Astrocyte (in vitro differentiated cells and primary cell): ENCODE results near the gene CSMD2. TPM values are rescaled to one million over a fixed set of nuclear protein-coding genes. Genes with fewer than 3 reads are reported as not detected.

Experiments
- DNase-seq: peaks from one replicate; pipeline ENCODE4 v3.0.0-alpha.2; 2010; ENCODE audit warnings: low read depth
- FAIRE-seq: peaks from 2 replicates; lab custom pipeline; 2011; peaks lifted over from hg19 to GRCh38; lab: Jason Lieb, UNC
- H2AFZ ChIP-seq: 2 replicates; pipeline ENCODE4 v1.6.0; 2012; ENCODE audit warnings: low read depth, low read length, inconsistent platforms
- H3K27ac ChIP-seq: 2 replicates; pipeline ENCODE4 v1.5.1; 2011; ENCODE audit warnings: low read depth, low read length, inconsistent platforms
- H3K27me3 ChIP-seq: 2 replicates; pipeline ENCODE4 v1.6.0; 2011; ENCODE audit warnings: low read length, inconsistent platforms; ENCODE audit not compliant: insufficient read depth
- H3K36me3 ChIP-seq: 2 replicates; pipeline ENCODE4 v1.5.1; 2011; ENCODE audit warnings: low read length, inconsistent platforms; ENCODE audit not compliant: insufficient read depth
- H3K4me1 ChIP-seq: 2 replicates; pipeline ENCODE4 v1.5.1; 2011; ENCODE audit warnings: low read length, inconsistent platforms; ENCODE audit not compliant: insufficient read depth
- H3K4me2 ChIP-seq: 2 replicates; pipeline ENCODE4 v1.6.0; 2012; ENCODE audit warnings: low read length, inconsistent platforms
- H3K4me3 ChIP-seq: 2 replicates; pipeline ENCODE4 v1.5.1; 2011; ENCODE audit warnings: low read depth, mild to moderate bottlenecking, low read length, inconsistent platforms; ENCODE audit not compliant: insufficient read depth
- H3K79me2 ChIP-seq: 2 replicates; pipeline ENCODE4 v1.6.0; 2012; ENCODE audit warnings: mild to moderate bottlenecking, low read length, inconsistent platforms; ENCODE audit not compliant: insufficient read depth
- H3K9ac ChIP-seq: 2 replicates; pipeline ENCODE4 v1.6.0; 2012; ENCODE audit warnings: mild to moderate bottlenecking, low read length, inconsistent platforms
- H3K9me3 ChIP-seq: 2 replicates; pipeline ENCODE4 v1.5.1; 2012; ENCODE audit warnings: low read depth, mild to moderate bottlenecking, low read length, inconsistent platforms; ENCODE audit not compliant: insufficient read depth
- H4K20me1 ChIP-seq: 2 replicates; pipeline ENCODE4 v1.6.0; 2012; ENCODE audit warnings: low read length, inconsistent platforms; ENCODE audit not compliant: insufficient read depth
- H3K27ac Mint-ChIP-seq: one replicate; pipeline ENCODE4 v1.8.0; 2021; ENCODE audit warnings: mild to moderate bottlenecking, mixed read lengths; ENCODE audit not compliant: unreplicated experiment
- H3K27me3 Mint-ChIP-seq: one replicate; pipeline ENCODE4 v1.8.0; 2021; ENCODE audit warnings: low read depth, mixed read lengths; ENCODE audit not compliant: unreplicated experiment
- H3K36me3 Mint-ChIP-seq: one replicate; pipeline ENCODE4 v1.8.0; 2021; ENCODE audit warnings: low read depth, mixed read lengths; ENCODE audit not compliant: unreplicated experiment
- H3K4me1 Mint-ChIP-seq: one replicate; pipeline ENCODE4 v1.8.0; 2021; ENCODE audit warnings: low read depth, mixed read lengths; ENCODE audit not compliant: unreplicated experiment
- H3K4me3 Mint-ChIP-seq: one replicate; pipeline ENCODE4 v1.8.0; 2021; ENCODE audit warnings: mild to moderate bottlenecking, moderate library complexity, mixed read lengths; ENCODE audit not compliant: unreplicated experiment
- H3K9me3 Mint-ChIP-seq: one replicate; pipeline ENCODE4 v1.8.0; 2021; ENCODE audit warnings: mild to moderate bottlenecking, mixed read lengths; ENCODE audit not compliant: unreplicated experiment
- EZH2 ChIP-seq: IDR thresholded peaks from 2 replicates; pipeline ENCODE4 v1.6.1; 2012; ENCODE audit warnings: mild to moderate bottlenecking, low read length, inconsistent platforms; ENCODE audit not compliant: insufficient read depth
- total RNA-seq: library from RNA; stranded (reverse); gene quantifications from 2 replicates; pipeline ENCODE4 v1.2.1, GENCODE V29; 2021
- TF ChIP-seq, protein P1 (sequence below): IDR thresholded peaks from 2 replicates; pipeline ENCODE4 v1.5.1; 2011; ENCODE audit warnings: low read depth, mild to moderate bottlenecking, inconsistent platforms, low read length, moderate library complexity; ENCODE audit not compliant: insufficient read depth

Gene CSMD2
- total RNA-seq, 1 donor from 2014 or later: 11.1 TPM

DNA sequence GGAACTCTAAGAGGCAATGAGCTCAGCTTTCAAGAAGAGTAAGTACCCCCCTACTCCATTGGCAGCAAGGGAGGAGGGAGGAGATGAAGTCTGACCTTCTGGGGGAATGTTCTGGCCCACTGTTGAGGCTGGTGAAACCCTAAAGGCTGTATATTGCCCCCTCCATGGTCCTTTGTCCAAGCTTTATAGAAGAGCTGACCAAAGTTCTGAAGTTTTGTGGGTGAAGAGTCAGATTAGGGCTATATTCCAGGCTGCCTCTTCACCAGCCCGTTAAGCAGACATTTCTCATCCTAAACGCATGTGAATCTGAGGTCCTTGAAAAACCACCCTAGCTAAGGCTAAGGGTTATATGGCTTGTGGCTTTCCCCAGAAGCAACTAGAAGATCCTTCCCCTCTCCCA lies 13.0 kb upstream of the CSMD2 start:
- Mint-ChIP-seq H3K27ac (no peak overlapping the region), H3K9me3 (peaks cover 3% of the 10 kb centered on the region), H3K27me3 (peaks cover 45% of the 10 kb centered on the region), H3K4me3 (no peak overlapping the region), H3K4me1 (no peaks in the 10 kb centered on the region), H3K36me3 (no peaks in the 10 kb centered on the region)
- DNase-seq (no peak), FAIRE-seq (no peak)
- no peaks in the 10 kb centered on the region for H3K9me3 ChIP-seq
- H3K4me2 ChIP-seq: no peak overlapping the region
- H3K79me2 ChIP-seq: no peaks in the 10 kb centered on the region
- H3K27me3 ChIP-seq: peaks cover 9% of the 10 kb centered on the region
- no peak overlapping the region for H3K4me3 ChIP-seq
- TF ChIP-seq, protein P1, sequence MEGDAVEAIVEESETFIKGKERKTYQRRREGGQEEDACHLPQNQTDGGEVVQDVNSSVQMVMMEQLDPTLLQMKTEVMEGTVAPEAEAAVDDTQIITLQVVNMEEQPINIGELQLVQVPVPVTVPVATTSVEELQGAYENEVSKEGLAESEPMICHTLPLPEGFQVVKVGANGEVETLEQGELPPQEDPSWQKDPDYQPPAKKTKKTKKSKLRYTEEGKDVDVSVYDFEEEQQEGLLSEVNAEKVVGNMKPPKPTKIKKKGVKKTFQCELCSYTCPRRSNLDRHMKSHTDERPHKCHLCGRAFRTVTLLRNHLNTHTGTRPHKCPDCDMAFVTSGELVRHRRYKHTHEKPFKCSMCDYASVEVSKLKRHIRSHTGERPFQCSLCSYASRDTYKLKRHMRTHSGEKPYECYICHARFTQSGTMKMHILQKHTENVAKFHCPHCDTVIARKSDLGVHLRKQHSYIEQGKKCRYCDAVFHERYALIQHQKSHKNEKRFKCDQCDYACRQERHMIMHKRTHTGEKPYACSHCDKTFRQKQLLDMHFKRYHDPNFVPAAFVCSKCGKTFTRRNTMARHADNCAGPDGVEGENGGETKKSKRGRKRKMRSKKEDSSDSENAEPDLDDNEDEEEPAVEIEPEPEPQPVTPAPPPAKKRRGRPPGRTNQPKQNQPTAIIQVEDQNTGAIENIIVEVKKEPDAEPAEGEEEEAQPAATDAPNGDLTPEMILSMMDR: no peak
- TF ChIP-seq EZH2: no peak
- H3K27ac ChIP-seq: no peak overlapping the region
- H2AFZ ChIP-seq: no peak overlapping the region
- no peaks in the 10 kb centered on the region for H4K20me1 ChIP-seq
- H3K36me3 ChIP-seq: no peaks in the 10 kb centered on the region
- no peaks in the 10 kb centered on the region for H3K4me1 ChIP-seq
- no peak overlapping the region for H3K9ac ChIP-seq

DNA sequence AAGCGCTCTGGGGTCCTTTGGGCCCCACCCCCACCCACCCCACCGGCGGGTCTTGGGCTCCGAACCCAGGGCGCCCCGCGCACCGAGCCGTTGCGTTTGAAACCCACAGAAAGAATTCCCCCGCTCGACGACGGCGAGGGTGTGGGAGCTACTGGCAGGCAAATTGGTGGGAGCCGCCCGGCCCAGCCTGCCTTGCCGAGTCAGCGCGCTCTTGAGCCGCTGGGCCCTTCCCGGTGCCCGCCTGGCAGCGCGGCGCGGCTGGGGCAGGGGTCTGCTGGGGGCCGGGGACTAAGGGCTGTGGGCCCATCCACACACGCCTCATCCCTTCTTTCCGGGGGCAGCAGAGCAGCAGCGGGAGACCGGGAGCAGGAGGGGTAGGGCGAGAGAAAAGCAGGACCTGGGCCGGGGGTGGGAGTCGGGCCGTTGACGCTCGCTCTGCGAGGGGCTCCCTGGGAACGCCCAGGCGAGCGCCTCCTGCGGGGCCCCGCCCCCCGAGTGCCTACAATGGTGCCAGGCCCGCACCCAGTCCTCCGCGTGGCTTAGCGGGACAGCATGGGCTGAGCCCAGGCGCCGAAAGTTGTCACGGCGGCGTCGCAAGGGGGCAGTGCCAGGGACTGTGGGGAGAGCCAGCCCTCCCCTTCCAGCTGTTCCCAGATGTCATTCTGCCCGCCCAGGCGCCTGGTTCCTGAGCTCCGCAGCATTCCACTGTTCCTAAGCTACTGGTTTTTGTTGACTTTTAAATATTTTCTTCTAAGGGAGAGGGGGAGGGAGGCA lies 12.0 kb upstream of the CSMD2 start, which contains the start of gene C1orf94:
Gene C1orf94 (plus strand): TSS at position 78 of the 774 bp plus-strand sequence. CDS start 883 bp downstream, outside the sequence.
- H3K4me3 Mint-ChIP-seq: no peak within 1 kb of the TSS
- H3K9ac ChIP-seq: no peak within 1 kb of the TSS
- FAIRE-seq: no peak
- no peaks in the 10 kb centered on the region for H4K20me1 ChIP-seq
- H3K4me1 Mint-ChIP-seq: no peaks in the 10 kb centered on the region
- H3K27me3 ChIP-seq: peaks cover 9% of the 10 kb centered on the region
- TF ChIP-seq EZH2: no peak
- TF ChIP-seq, protein P1: no peak
- H3K27ac Mint-ChIP-seq: no peak within 1 kb of the TSS
- no peaks in the 10 kb centered on the region for H3K9me3 ChIP-seq
- no peak within 1 kb of the TSS for H3K4me3 ChIP-seq
- H3K4me2 ChIP-seq: peak within 1 kb of the TSS; percentile 59
- peaks cover 42% of the 10 kb centered on the region for H3K27me3 Mint-ChIP-seq
- H3K9me3 Mint-ChIP-seq: peaks cover 3% of the 10 kb centered on the region
- H3K27ac ChIP-seq: no peak within 1 kb of the TSS
- no peaks in the 10 kb centered on the region for H3K79me2 ChIP-seq
- H3K36me3 ChIP-seq: no peaks in the 10 kb centered on the region
- DNase-seq: no peak
- no peaks in the 10 kb centered on the region for H3K4me1 ChIP-seq
- no peaks in the 10 kb centered on the region for H3K36me3 Mint-ChIP-seq
- H2AFZ ChIP-seq: no peak within 1 kb of the TSS

DNA sequence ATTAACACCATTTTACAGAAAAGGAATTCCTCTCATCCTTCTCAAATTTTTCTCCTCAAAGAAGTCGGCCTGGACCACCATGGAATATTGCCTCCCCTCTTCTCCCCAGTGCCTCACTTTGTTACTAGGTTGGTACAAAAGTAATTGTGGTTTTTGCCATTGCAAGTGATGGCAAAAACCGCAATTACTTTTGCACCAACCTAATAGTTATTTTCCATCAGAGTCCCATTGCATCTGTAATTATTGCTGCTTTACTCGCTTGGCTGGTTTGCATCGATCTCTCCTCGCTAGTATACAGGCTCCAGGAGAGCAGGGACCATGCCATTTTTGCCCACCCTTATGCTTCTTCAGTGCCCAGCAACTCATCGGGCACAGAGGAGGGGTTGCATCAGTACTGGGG lies 10.7 kb upstream of the CSMD2 start:
- Histone ChIP-seq H3K9me3 (no peaks in the 10 kb centered on the region), H4K20me1 (no peaks in the 10 kb centered on the region), H3K27me3 (peaks cover 9% of the 10 kb centered on the region), H3K27ac (no peak overlapping the region), H3K79me2 (no peaks in the 10 kb centered on the region), H3K36me3 (no peaks in the 10 kb centered on the region), H2AFZ (no peak overlapping the region), H3K9ac (no peak overlapping the region), H3K4me2 (no peak overlapping the region), H3K4me3 (no peak overlapping the region), H3K4me1 (no peaks in the 10 kb centered on the region)
- DNase-seq (no peak), FAIRE-seq (no peak)
- TF ChIP-seq, protein P1: no peak
- TF ChIP-seq EZH2: no peak
- no peaks in the 10 kb centered on the region for H3K36me3 Mint-ChIP-seq
- peaks cover 40% of the 10 kb centered on the region for H3K27me3 Mint-ChIP-seq
- H3K4me3 Mint-ChIP-seq: no peak overlapping the region
- no peak overlapping the region for H3K27ac Mint-ChIP-seq
- no peaks in the 10 kb centered on the region for H3K4me1 Mint-ChIP-seq
- H3K9me3 Mint-ChIP-seq: no peaks in the 10 kb centered on the region
